ENCODE results near the gene FHOD1. TPM values are rescaled to one million over a fixed set of nuclear protein-coding genes. Genes with fewer than 3 reads are reported as not detected.

FHOD1 gene
- total and polyA plus RNA-seq, 2 of the 4 experiments (the other 2 are of a cell fraction), result 13.8 to 64.0 TPM

DNA sequence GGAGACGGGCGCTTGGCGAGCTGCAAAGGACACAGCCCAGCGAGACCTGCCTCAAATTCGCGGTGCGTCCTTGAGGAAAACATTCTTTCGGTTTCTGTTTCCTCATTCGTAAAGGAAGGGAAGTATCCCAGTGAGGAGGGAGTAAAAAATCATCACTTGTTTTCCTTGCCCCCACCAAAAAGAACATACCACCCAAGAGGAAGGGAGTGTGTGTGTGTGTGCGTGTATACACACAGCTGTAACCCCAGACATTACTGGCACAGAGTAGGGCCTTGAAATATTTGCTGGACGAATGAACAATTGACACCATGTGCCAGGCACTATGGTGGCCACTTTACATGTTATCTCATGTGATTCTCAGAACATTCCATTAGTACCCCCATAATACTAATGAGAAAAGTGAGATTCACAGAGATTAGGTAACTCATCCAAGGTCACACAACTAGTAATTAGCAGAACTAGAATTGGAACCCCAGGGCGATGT, 61.6 kb downstream of the FHOD1 start:
- Histone ChIP-seq H3K79me1 (ENCODE audit: low read depth in 1 of 2, low read length in 2 of 2) (peaks cover 18 to 20% of the 10 kb centered on the region in 2 experiments), H2AK5ac (ENCODE audit: low read depth, low read length) (peak overlapping the region; percentile 11; the same call in 1 of the 2 replicates), H3K18ac (ENCODE audit: low read depth, low read length) (no peak overlapping the region), H3K14ac (replicated peaks; ENCODE audit: low read depth, low read length) (peak overlapping the region; percentile 46; the same call in 1 of the 2 replicates), H3K23ac (ENCODE audit: low read depth, low read length) (peak overlapping the region; percentile 60), H3K36me3 (ENCODE audit: control insufficient read depth, insufficient read depth, low read length) (no peaks in the 10 kb centered on the region), H2BK120ac (ENCODE audit: low read depth, low read length) (no peak overlapping the region), H3K4ac (ENCODE audit: low read depth, low read length) (no peak overlapping the region), H4K91ac (ENCODE audit: insufficient read depth, low read depth, low read length) (no peak overlapping the region), H3K9me1 (ENCODE audit: insufficient read depth, low read length) (peaks cover 18% of the 10 kb centered on the region), H4K20me1 (ENCODE audit: insufficient read depth, low read length) (peaks cover 12% of the 10 kb centered on the region), H3K4me1 (ENCODE audit: control insufficient read depth, insufficient read depth, low read length) (peaks cover 14% of the 10 kb centered on the region), H3K9me3 (ENCODE audit: control insufficient read depth, insufficient read depth, low read length) (no peaks in the 10 kb centered on the region), H3K9ac (ENCODE audit: low read depth, low read length) (no peak overlapping the region), H2AK9ac (replicated peaks; ENCODE audit: low read depth, low read length, poor library complexity) (peak overlapping the region; percentile 81), H3K4me2 (ENCODE audit: low read depth, low read length) (peak overlapping the region; percentile 56), H4K8ac (ENCODE audit: low read depth in 2 of 2, low read length in 2 of 2) (no peak overlapping the region), H2BK5ac (ENCODE audit: low read depth, low read length, poor library complexity, severe bottlenecking) (no peak overlapping the region), H2AFZ (replicated peaks; ENCODE audit: low read length, poor library complexity) (peak overlapping the region; percentile 81), H2BK15ac (ENCODE audit: low read depth, low read length) (no peak overlapping the region), H3K27me3 (ENCODE audit: control insufficient read depth, insufficient read depth, low read length) (no peaks in the 10 kb centered on the region), H2BK20ac (ENCODE audit: low read depth, low read length) (no peak overlapping the region), H4K5ac (ENCODE audit: low read depth, low read length) (no peak overlapping the region), H3K27ac (ENCODE audit: insufficient read depth, low read length) (no peak overlapping the region), H3K4me3 (ENCODE audit: insufficient read depth, low read depth, low read length) (no peak overlapping the region; the same call in 1 of the 2 replicates), H3K56ac (ENCODE audit: extremely low read depth, insufficient read depth, low read length) (no peak overlapping the region)
- in situ Hi-C loops (cut with MboI; ENCODE audit: low sequenced_read_pairs) (no loop called here), dilution Hi-C loops (cut with HindIII; ENCODE audit: low sequenced_read_pairs, unreplicated experiment) (no loop called here), intact Hi-C loops (cut with micrococcal nuclease) (loop anchor here (1.0 to 10.0 kb wide), 5 partner anchors 26 to 238 kb away; partner anchors contain the start of genes FBXL8 and TRADD)
- TF ChIP-seq RCOR1 (IDR thresholded peaks at IDR 0.05; ENCODE audit: insufficient replicate concordance, low read length) (no peak), SMC3 (IDR thresholded peaks at IDR 0.05; ENCODE audit: low read depth, low read length) (no peak)
- DNase-seq, result no peak
- POLR2A ChIA-PET (ENCODE audit: unreplicated experiment), result no interaction called here
- WGBS, 2 experiments (ENCODE audit: extremely low coverage in 2 of 2, insufficient read length in 1 of 2), result no CpG with 5 or more reads among the region's 12 CpGs
- BruUV-seq (replicated peaks), result no TSS peak
- CTCF ChIA-PET, result interaction anchor here (0.9 to 1.5 kb wide), 10 partner anchors 15 to 355 kb away, joined by 3 to 8 read pairs (median 4); partner anchors contain the start of genes B3GNT9, NAE1 and NOL3
- ATAC-seq (ENCODE audit: low read depth), result no peak
